ENCODE results near the gene KNOP1.

Gene KNOP1

GRCh38 chr16:19737306-19738038 lies 19.4 kb upstream of the KNOP1 start:
- FAIRE-seq (no peak), DNase-seq (ENCODE audit: insufficient read length, low spot score) (no peak)

DNA sequence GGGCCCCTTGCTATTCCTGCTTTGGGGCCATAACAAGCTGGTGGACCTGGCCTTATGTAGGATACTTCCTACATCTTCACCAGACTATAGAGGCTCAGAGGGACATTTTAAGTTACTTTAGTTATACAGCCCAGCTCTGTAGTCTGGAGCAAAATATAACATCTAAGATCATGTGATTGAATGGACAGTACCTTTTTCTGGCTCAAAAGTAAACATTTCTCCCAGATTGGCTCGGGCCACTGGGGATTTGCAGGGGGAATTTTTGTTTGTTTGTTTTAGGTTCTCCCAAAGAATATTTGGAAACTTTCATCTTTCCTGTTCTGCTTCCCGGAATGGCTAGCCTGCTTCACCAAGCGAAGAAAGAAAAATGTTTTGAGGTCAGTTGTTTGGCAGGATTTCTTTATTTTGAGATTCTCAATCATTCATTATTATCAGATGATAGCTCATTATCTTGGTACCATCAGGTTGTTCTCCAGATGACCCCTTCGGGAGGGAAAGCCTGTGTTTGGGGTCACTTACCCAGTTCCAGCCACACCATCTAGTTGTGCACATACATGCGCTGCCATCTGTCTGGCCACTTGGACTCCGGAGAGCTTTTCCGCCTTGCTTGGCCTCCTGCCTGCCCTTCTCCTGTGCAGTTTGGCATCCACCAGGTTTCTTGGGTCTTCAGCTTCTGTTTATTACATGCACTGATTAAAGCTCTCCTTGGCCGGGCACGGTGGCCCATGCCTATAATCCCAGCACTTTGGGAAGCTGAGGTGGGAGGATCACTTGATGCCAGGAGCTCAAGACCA lies 17.2 kb upstream of the KNOP1 start:
- DNase-seq (ENCODE audit: insufficient read length, low spot score): no peak
- no peak for FAIRE-seq
- TF ChIP-seq, protein P1, sequence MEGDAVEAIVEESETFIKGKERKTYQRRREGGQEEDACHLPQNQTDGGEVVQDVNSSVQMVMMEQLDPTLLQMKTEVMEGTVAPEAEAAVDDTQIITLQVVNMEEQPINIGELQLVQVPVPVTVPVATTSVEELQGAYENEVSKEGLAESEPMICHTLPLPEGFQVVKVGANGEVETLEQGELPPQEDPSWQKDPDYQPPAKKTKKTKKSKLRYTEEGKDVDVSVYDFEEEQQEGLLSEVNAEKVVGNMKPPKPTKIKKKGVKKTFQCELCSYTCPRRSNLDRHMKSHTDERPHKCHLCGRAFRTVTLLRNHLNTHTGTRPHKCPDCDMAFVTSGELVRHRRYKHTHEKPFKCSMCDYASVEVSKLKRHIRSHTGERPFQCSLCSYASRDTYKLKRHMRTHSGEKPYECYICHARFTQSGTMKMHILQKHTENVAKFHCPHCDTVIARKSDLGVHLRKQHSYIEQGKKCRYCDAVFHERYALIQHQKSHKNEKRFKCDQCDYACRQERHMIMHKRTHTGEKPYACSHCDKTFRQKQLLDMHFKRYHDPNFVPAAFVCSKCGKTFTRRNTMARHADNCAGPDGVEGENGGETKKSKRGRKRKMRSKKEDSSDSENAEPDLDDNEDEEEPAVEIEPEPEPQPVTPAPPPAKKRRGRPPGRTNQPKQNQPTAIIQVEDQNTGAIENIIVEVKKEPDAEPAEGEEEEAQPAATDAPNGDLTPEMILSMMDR (IDR thresholded peaks at IDR 0.05; ENCODE audit: insufficient read depth, missing control alignments): no peak

More at GRCh38 chr16:19737306-19738038, 19.4 kb upstream of the KNOP1 start:
- TF ChIP-seq, protein P1 (IDR thresholded peaks at IDR 0.05; ENCODE audit: insufficient read depth, missing control alignments): no peak

- FAIRE-seq: no peak
- TF ChIP-seq, protein P1 (IDR thresholded peaks at IDR 0.05; ENCODE audit: insufficient read depth, missing control alignments): no peak
Measured at GRCh38 chr16:19733551-19733950, 15.5 kb upstream of the KNOP1 start.

GRCh38 chr16:19728636-19728965 lies 10.6 kb upstream of the KNOP1 start:
- FAIRE-seq (no peak), DNase-seq (ENCODE audit: insufficient read length, low spot score) (no peak)
- TF ChIP-seq, protein P1 (IDR thresholded peaks at IDR 0.05; ENCODE audit: insufficient read depth, missing control alignments): no peak

More at GRCh38 chr16:19733551-19733950, 15.5 kb upstream of the KNOP1 start:
- no peak for DNase-seq (ENCODE audit: insufficient read length, low spot score)

GRCh38 chr16:19722981-19723380 lies 5.0 kb upstream of the KNOP1 start:
- FAIRE-seq: peak; percentile 94
- no peak for DNase-seq (ENCODE audit: insufficient read length, low spot score)
- TF ChIP-seq, protein P1 (IDR thresholded peaks at IDR 0.05; ENCODE audit: insufficient read depth, missing control alignments): no peak

- no peak for FAIRE-seq
- TF ChIP-seq, protein P1 (IDR thresholded peaks at IDR 0.05; ENCODE audit: insufficient read depth, missing control alignments): no peak
Measured at GRCh38 chr16:19722269-19722952, 4.4 kb upstream of the KNOP1 start.

More at GRCh38 chr16:19722269-19722952, 4.4 kb upstream of the KNOP1 start:
- DNase-seq (ENCODE audit: insufficient read length, low spot score): no peak
